ENCODE measurements around the gene DDX43. TPM values are rescaled to one million over a fixed set of nuclear protein-coding genes. Genes with fewer than 3 reads are reported as not detected.

The DDX43 gene
- total RNA-seq, 1 experiment from 2014 or later = not detected

DNA sequence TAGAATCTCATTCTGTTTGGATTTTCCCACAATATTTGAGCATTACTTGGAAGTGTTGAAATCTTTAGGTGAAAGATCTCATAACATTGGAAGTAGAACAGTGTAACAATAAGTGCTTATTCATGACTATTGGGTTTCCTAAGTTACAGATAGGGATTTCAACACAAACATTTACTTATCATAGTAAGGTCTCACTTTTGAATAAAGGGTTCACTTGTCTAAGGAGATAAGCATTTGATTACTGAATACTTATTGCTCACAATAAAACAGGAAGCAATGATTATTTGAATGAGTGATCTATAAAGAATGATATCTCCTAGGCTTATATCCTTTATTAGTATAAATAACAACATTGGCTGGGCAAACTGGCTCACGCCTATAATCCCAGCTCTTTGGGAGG, 14.8 kb downstream of the DDX43 start:
- ChIA-PET POLR2A (no interaction called here), CTCF (no interaction called here), RAD21 (ENCODE audit: low non-redundant PET in 1 of 2, low total read pairs in 2 of 2, uncharacterized antibody in 2 of 2, unreplicated experiment in 2 of 2) (no interaction called here)
- Histone ChIP-seq H3K27ac (ENCODE audit: low read depth, low read length) (no peak overlapping the region), H3K79me2 (ENCODE audit: insufficient read depth, low read length) (no peaks in the 10 kb centered on the region), H3K4me1 (ENCODE audit: control insufficient read depth in 1 of 2, insufficient read depth in 2 of 2, low read length in 2 of 2) (no peaks in the 10 kb centered on the region), H3K36me3 (ENCODE audit: control insufficient read depth in 1 of 2, insufficient read depth in 2 of 2, low read length in 2 of 2) (no peaks in the 10 kb centered on the region), H3K4me2 (ENCODE audit: low read length) (no peak overlapping the region), H3K4me3 (replicated peaks in 1 of 2; ENCODE audit: low read depth in 1 of 2, low read length in 2 of 2) (no peak overlapping the region), H3K9me2 (ENCODE audit: insufficient read depth) (no peaks in the 10 kb centered on the region), H3K9ac (ENCODE audit: low read length) (no peak overlapping the region), H2AFZ (ENCODE audit: low read depth, low read length, poor library complexity, severe bottlenecking) (no peak overlapping the region), H4K20me1 (ENCODE audit: insufficient read depth) (no peaks in the 10 kb centered on the region), H3K27me3 (ENCODE audit: insufficient read depth, low read length) (no peaks in the 10 kb centered on the region), H3K9me3 (ENCODE audit: control insufficient read depth in 1 of 2, insufficient read depth in 1 of 2, low read depth in 1 of 2, low read length in 2 of 2) (no peaks in the 10 kb centered on the region)
- no TSS peak for BruUV-seq (replicated peaks)
- TF ChIP-seq CBX3 (IDR thresholded peaks at IDR 0.05; ENCODE audit: low read depth) = no peak
- no peak for TF ChIP-seq RAD21 (IDR thresholded peaks at IDR 0.05; ENCODE audit: low read depth)
- TF ChIP-seq, protein P1, sequence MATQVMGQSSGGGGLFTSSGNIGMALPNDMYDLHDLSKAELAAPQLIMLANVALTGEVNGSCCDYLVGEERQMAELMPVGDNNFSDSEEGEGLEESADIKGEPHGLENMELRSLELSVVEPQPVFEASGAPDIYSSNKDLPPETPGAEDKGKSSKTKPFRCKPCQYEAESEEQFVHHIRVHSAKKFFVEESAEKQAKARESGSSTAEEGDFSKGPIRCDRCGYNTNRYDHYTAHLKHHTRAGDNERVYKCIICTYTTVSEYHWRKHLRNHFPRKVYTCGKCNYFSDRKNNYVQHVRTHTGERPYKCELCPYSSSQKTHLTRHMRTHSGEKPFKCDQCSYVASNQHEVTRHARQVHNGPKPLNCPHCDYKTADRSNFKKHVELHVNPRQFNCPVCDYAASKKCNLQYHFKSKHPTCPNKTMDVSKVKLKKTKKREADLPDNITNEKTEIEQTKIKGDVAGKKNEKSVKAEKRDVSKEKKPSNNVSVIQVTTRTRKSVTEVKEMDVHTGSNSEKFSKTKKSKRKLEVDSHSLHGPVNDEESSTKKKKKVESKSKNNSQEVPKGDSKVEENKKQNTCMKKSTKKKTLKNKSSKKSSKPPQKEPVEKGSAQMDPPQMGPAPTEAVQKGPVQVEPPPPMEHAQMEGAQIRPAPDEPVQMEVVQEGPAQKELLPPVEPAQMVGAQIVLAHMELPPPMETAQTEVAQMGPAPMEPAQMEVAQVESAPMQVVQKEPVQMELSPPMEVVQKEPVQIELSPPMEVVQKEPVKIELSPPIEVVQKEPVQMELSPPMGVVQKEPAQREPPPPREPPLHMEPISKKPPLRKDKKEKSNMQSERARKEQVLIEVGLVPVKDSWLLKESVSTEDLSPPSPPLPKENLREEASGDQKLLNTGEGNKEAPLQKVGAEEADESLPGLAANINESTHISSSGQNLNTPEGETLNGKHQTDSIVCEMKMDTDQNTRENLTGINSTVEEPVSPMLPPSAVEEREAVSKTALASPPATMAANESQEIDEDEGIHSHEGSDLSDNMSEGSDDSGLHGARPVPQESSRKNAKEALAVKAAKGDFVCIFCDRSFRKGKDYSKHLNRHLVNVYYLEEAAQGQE (IDR thresholded peaks at IDR 0.05; ENCODE audit: low read depth) = no peak
- TF ChIP-seq YY1 (IDR thresholded peaks at IDR 0.05; ENCODE audit: extremely low read depth, insufficient replicate concordance, low read depth, low read length) = no peak
- TF ChIP-seq SIN3A (IDR thresholded peaks at IDR 0.05; ENCODE audit: low read depth) = no peak
- no peak for TF ChIP-seq ELF1 (IDR thresholded peaks at IDR 0.05; ENCODE audit: borderline replicate concordance, low read depth)
- intact Hi-C loops (cut with micrococcal nuclease) = no loop called here
- ATAC-seq = no peak
- DNase-seq (ENCODE audit: low read depth, low spot score) = no peak

GRCh38 chr6:73413102-73413501, 18.5 kb downstream of the DDX43 start:
- H3K4me1 ChIP-seq (ENCODE audit: control insufficient read depth in 1 of 2, insufficient read depth in 2 of 2, low read length in 2 of 2) = no peaks in the 10 kb centered on the region
- POLR2A ChIA-PET = no interaction called here
- no peak overlapping the region for H3K4me2 ChIP-seq (ENCODE audit: low read length)
- no peak overlapping the region for H3K4me3 ChIP-seq (replicated peaks in 1 of 2; ENCODE audit: low read depth in 1 of 2, low read length in 2 of 2)
- RAD21 ChIA-PET (ENCODE audit: low non-redundant PET in 1 of 2, low total read pairs in 2 of 2, uncharacterized antibody in 2 of 2, unreplicated experiment in 2 of 2) = no interaction called here
- H3K9me3 ChIP-seq (ENCODE audit: control insufficient read depth in 1 of 2, insufficient read depth in 1 of 2, low read depth in 1 of 2, low read length in 2 of 2) = no peaks in the 10 kb centered on the region
- CTCF ChIA-PET = no interaction called here
- no peak overlapping the region for H3K27ac ChIP-seq (ENCODE audit: low read depth, low read length)
- H4K20me1 ChIP-seq (ENCODE audit: insufficient read depth) = no peaks in the 10 kb centered on the region
- no peak for ATAC-seq
- H3K36me3 ChIP-seq (ENCODE audit: control insufficient read depth in 1 of 2, insufficient read depth in 2 of 2, low read length in 2 of 2) = no peaks in the 10 kb centered on the region
- no peaks in the 10 kb centered on the region for H3K79me2 ChIP-seq (ENCODE audit: insufficient read depth, low read length)
- intact Hi-C loops (cut with micrococcal nuclease) = no loop called here
- H3K9ac ChIP-seq (ENCODE audit: low read length) = no peak overlapping the region
- no TSS peak for BruUV-seq (replicated peaks)
- no peak for DNase-seq (ENCODE audit: low read depth, low spot score)
- H3K9me2 ChIP-seq (ENCODE audit: insufficient read depth) = no peaks in the 10 kb centered on the region
- no peaks in the 10 kb centered on the region for H3K27me3 ChIP-seq (ENCODE audit: insufficient read depth, low read length)
- no peak overlapping the region for H2AFZ ChIP-seq (ENCODE audit: low read depth, low read length, poor library complexity, severe bottlenecking)
- TF ChIP-seq SP1 (IDR thresholded peaks at IDR 0.05; ENCODE audit: low read depth) (no peak), POLR2A (IDR thresholded peaks at IDR 0.05; ENCODE audit: borderline replicate concordance, extremely low read depth, insufficient read depth, insufficient read length) (no peak), ZBTB33 (IDR thresholded peaks at IDR 0.05; ENCODE audit: extremely low read depth, insufficient replicate concordance, low read length) (no peak), ATF3 (IDR thresholded peaks at IDR 0.05) (no peak)
- TF ChIP-seq, protein P2, sequence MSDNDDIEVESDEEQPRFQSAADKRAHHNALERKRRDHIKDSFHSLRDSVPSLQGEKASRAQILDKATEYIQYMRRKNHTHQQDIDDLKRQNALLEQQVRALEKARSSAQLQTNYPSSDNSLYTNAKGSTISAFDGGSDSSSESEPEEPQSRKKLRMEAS (IDR thresholded peaks at IDR 0.05) = no peak
- TF ChIP-seq, protein P1 (IDR thresholded peaks at IDR 0.05; ENCODE audit: low read depth) = no peak
